Loucy (cell line): ENCODE measurements around the gene ZNRF1.
"Not testable (repeated sequence)": the region's sequence is repeated elsewhere in the genome, so short reads cannot be mapped to it uniquely, and the experiment has no call there.

Experiments used
- EZH2phosphoT487 ChIP-seq: fragments of 200-600 bp; IDR thresholded peaks from 2 replicates; pipeline ENCODE4 v1.6.1; 2018; ENCODE audit warnings: antibody characterized with exemption, mild to moderate bottlenecking, moderate library complexity, borderline replicate concordance
- TF ChIP-seq, protein P1 (sequence below): fragments of 200-600 bp; sonication (generic); conservative IDR thresholded peaks from 2 replicates; pipeline ENCODE4 v1.5.1; 2014; ENCODE audit warnings: mild to moderate bottlenecking, antibody characterized with exemption, low read length

DNA sequence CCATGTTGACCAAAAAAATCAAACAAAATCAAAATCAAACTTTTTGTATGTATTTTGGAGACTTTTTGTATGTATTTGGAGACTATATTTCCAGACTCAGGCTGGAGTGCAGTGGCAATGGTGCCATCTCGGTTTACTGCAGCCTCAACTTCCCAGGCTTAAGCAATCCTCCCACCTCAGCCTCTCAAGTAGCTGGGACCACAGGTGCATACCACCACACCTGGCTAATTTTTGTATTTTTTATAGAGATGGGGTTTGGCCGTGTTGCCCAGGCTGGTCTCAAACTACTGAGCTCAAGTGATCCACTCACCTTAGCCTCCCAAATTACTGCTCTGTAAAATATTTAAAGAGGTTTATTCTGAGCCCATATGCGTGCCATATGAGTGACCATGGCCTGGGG, 9.0 kb upstream of the ZNRF1 start:
- TF ChIP-seq, protein P1, sequence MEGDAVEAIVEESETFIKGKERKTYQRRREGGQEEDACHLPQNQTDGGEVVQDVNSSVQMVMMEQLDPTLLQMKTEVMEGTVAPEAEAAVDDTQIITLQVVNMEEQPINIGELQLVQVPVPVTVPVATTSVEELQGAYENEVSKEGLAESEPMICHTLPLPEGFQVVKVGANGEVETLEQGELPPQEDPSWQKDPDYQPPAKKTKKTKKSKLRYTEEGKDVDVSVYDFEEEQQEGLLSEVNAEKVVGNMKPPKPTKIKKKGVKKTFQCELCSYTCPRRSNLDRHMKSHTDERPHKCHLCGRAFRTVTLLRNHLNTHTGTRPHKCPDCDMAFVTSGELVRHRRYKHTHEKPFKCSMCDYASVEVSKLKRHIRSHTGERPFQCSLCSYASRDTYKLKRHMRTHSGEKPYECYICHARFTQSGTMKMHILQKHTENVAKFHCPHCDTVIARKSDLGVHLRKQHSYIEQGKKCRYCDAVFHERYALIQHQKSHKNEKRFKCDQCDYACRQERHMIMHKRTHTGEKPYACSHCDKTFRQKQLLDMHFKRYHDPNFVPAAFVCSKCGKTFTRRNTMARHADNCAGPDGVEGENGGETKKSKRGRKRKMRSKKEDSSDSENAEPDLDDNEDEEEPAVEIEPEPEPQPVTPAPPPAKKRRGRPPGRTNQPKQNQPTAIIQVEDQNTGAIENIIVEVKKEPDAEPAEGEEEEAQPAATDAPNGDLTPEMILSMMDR: not testable (repeated sequence)
- not testable (repeated sequence) for TF ChIP-seq EZH2phosphoT487
